Kidney (tissue), 14 donors: Measurements from ENCODE around the gene ATP8B1. TPM values are rescaled to one million over a fixed set of nuclear protein-coding genes. Genes with fewer than 3 reads are reported as not detected.

Experiments
- DNase-seq, 5 donors: peaks; one replicate each; pipeline ENCODE4 v3.0.0-alpha.2; 2013 to 2020
- FAIRE-seq: peaks from 2 replicates; lab custom pipeline; 2012; peaks lifted over from hg19 to GRCh38; lab: Jason Lieb, UNC
- H3K27ac ChIP-seq, 2 donors: one replicate each; pipeline ENCODE4 v1.7.0; 2013; ENCODE audit warnings: low read depth in 2 of 2, low read length in 2 of 2, inconsistent platforms in 1 of 2
- H3K27me3 ChIP-seq: one replicate; pipeline ENCODE4 v1.7.1; 2013; ENCODE audit warnings: low read length, inconsistent platforms; ENCODE audit not compliant: control insufficient read depth, insufficient read depth
- H3K36me3 ChIP-seq, 3 donors: one replicate each; pipeline versions ENCODE4 v1.7.0 to v1.7.1; 2013; ENCODE audit warnings: low read length in 3 of 3, control low read depth in 1 of 3, inconsistent platforms in 1 of 3; ENCODE audit not compliant: insufficient read depth in 3 of 3, control insufficient read depth in 2 of 3
- H3K4me1 ChIP-seq, 3 donors: one replicate each; pipeline versions ENCODE4 v1.7.0 to v1.7.1; 2013; ENCODE audit warnings: low read length in 3 of 3, inconsistent platforms in 1 of 3, low read depth in 1 of 3; ENCODE audit not compliant: control insufficient read depth in 2 of 3, insufficient read depth in 2 of 3
- H3K4me3 ChIP-seq, 3 donors: one replicate each; pipeline versions ENCODE4 v1.7.0 to v1.8.1; 2013; ENCODE audit warnings: low read length in 3 of 3, control low read depth in 1 of 3, inconsistent platforms in 1 of 3
- H3K9ac ChIP-seq, 3 donors: one replicate each; pipeline versions ENCODE4 v1.7.0 to v1.7.1; 2013; ENCODE audit warnings: low read length in 3 of 3, control low read depth in 1 of 3, inconsistent platforms in 1 of 3
- H3K9me3 ChIP-seq, 3 donors: one replicate each; pipeline versions ENCODE4 v1.7.0 to v1.7.1; 2013; ENCODE audit warnings: low read length in 3 of 3, control low read depth in 1 of 3, inconsistent platforms in 1 of 3; ENCODE audit not compliant: control insufficient read depth in 2 of 3, insufficient read depth in 1 of 3
- intact Hi-C: fragments of 100-400 bp; cut with DNase I; formaldehyde crosslinking; loops from one replicate; pipeline ENCODE4 v1.11.1; 2022
- polyA plus RNA-seq: library from polyadenylated mRNA; stranded (reverse); fragments of 350-450 nt; fragmentation: Illumina TruSeq; extraction: RNeasy Lipid Tissue Mini Kit (QIAGEN cat#74804); gene quantifications from one replicate; pipeline ENCODE4 v1.2.3, GENCODE V29; 2014; ENCODE audit warnings: low read depth, low replicate concordance; ENCODE audit not compliant: insufficient read depth
- total RNA-seq: library from RNA; stranded (reverse); fragmentation: NEBNext Ultra II Directional; extraction: Animal tissue kit (Norgen Biotek cat#: 25700); gene quantifications from one replicate; pipeline ENCODE4 v1.2.1, GENCODE V29; 2021
- TF ChIP-seq, protein P1 (sequence below): IDR thresholded peaks from 3 replicates; pipeline ENCODE4 v1.5.1; 2012; ENCODE audit warnings: mild to moderate bottlenecking, moderate library complexity, borderline replicate concordance; ENCODE audit not compliant: insufficient read depth; ENCODE audit errors: extremely low read depth
- donor health status: control.
- donor health status: control.
- donor health status: control.
- donor health status: control.
- donor health status: control.
- donor health status: DM: yes; HTN: yes; CAD: no.
- donor health status: Normal renal cell carcinoma (clear cell type).

Gene ATP8B1
- total and polyA plus RNA-seq, 2 donors from 2014 or later = 5.2 to 40.8 TPM

GRCh38 chr18:57764087-57764486, 39.0 kb downstream of the ATP8B1 start:
- TF ChIP-seq, protein P1, sequence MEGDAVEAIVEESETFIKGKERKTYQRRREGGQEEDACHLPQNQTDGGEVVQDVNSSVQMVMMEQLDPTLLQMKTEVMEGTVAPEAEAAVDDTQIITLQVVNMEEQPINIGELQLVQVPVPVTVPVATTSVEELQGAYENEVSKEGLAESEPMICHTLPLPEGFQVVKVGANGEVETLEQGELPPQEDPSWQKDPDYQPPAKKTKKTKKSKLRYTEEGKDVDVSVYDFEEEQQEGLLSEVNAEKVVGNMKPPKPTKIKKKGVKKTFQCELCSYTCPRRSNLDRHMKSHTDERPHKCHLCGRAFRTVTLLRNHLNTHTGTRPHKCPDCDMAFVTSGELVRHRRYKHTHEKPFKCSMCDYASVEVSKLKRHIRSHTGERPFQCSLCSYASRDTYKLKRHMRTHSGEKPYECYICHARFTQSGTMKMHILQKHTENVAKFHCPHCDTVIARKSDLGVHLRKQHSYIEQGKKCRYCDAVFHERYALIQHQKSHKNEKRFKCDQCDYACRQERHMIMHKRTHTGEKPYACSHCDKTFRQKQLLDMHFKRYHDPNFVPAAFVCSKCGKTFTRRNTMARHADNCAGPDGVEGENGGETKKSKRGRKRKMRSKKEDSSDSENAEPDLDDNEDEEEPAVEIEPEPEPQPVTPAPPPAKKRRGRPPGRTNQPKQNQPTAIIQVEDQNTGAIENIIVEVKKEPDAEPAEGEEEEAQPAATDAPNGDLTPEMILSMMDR = no peak
- peaks cover 0 to 7% (median 0%) of the 10 kb centered on the region in 3 donors for H3K4me1 ChIP-seq
- H3K9ac ChIP-seq = no peak overlapping the region
- intact Hi-C loops = no loop called here
- H3K36me3 ChIP-seq = peaks cover 0 to 2% (median 0%) of the 10 kb centered on the region in 3 donors
- no peak overlapping the region for H3K4me3 ChIP-seq
- H3K27ac ChIP-seq = no peak overlapping the region
- DNase-seq (no peak), FAIRE-seq (no peak)
- no peaks in the 10 kb centered on the region for H3K9me3 ChIP-seq
- no peaks in the 10 kb centered on the region for H3K27me3 ChIP-seq

- no peaks in the 10 kb centered on the region for H3K27me3 ChIP-seq
- intact Hi-C loops = no loop called here
- H3K4me1 ChIP-seq = peaks cover 0 to 2% (median 0%) of the 10 kb centered on the region in 3 donors
- FAIRE-seq (no peak), DNase-seq (no peak)
- no peak overlapping the region for H3K4me3 ChIP-seq
- H3K9ac ChIP-seq = no peak overlapping the region
- TF ChIP-seq, protein P1 = no peak
- no peaks in the 10 kb centered on the region for H3K9me3 ChIP-seq
- H3K36me3 ChIP-seq = peaks cover 0 to 2% (median 0%) of the 10 kb centered on the region in 3 donors
- H3K27ac ChIP-seq = no peak overlapping the region
Observed at GRCh38 chr18:57762686-57763085, 40.4 kb downstream of the ATP8B1 start.

DNA sequence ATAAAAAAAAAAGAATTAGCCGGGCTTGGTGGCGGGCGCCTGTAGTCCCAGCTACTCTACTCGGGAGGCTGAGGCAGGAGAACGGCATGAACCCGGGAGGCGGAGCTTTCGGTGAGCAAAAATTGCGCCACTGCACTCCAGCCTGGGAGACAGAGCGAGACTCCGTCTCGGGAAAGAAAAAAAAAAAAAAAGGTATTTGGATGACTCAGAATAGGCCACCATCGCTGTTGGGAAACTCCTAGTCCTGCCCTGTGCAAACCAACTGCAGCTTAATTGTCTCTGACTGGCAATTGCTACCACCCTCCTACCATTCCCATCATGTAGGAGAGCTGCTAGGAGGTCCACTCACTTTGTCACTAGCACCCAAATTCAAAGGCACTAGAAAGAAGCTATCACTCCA, 43.5 kb downstream of the ATP8B1 start:
- Histone ChIP-seq H3K9me3 (no peaks in the 10 kb centered on the region), H3K36me3 (peaks cover 0 to 2% (median 0%) of the 10 kb centered on the region in 3 donors), H3K4me1 (no peaks in the 10 kb centered on the region), H3K27me3 (no peaks in the 10 kb centered on the region), H3K4me3 (no peak overlapping the region), H3K9ac (no peak overlapping the region), H3K27ac (no peak overlapping the region)
- TF ChIP-seq, protein P1 = no peak
- DNase-seq (no peak), FAIRE-seq (no peak)
- intact Hi-C loops = no loop called here

GRCh38 chr18:57755473-57756067, 47.5 kb downstream of the ATP8B1 start:
- Histone ChIP-seq H3K4me1 (no peaks in the 10 kb centered on the region), H3K27me3 (no peaks in the 10 kb centered on the region), H3K4me3 (no peak overlapping the region), H3K27ac (no peak overlapping the region), H3K36me3 (no peaks in the 10 kb centered on the region), H3K9me3 (no peaks in the 10 kb centered on the region), H3K9ac (no peak overlapping the region)
- intact Hi-C loops = no loop called here
- DNase-seq (no peak), FAIRE-seq (no peak)
- TF ChIP-seq, protein P1 = no peak
